H9 (cell line): ENCODE results near the gene MYBBP1A. TPM values are rescaled to one million over a fixed set of nuclear protein-coding genes. Genes with fewer than 3 reads are reported as not detected.

Experiments used
- DNase-seq: peaks from one replicate; pipeline ENCODE4 v3.0.0-alpha.2; 2017
- H2AFZ ChIP-seq: one replicate; pipeline ENCODE4 v1.6.1; 2013; ENCODE audit warnings: mild to moderate bottlenecking, low read length, control low read depth, moderate library complexity
- H2AK5ac ChIP-seq: 2 replicates; pipeline ENCODE4 v1.6.1; 2013; ENCODE audit warnings: low read length, control low read depth, mixed read lengths; ENCODE audit not compliant: insufficient read length
- H2BK120ac ChIP-seq: one replicate; pipeline ENCODE4 v1.6.1; 2013; ENCODE audit warnings: low read depth, mild to moderate bottlenecking, low read length, control low read depth, inconsistent platforms; ENCODE audit not compliant: poor library complexity, severe bottlenecking
- H2BK12ac ChIP-seq: 2 replicates; pipeline ENCODE4 v1.6.1; 2013; ENCODE audit warnings: low read length, control low read depth, mixed read lengths, low read depth; ENCODE audit not compliant: insufficient read length
- H2BK15ac ChIP-seq: 2 replicates; pipeline ENCODE4 v1.6.1; 2013; ENCODE audit warnings: low read depth, low read length, control low read depth
- H2BK20ac ChIP-seq: one replicate; pipeline ENCODE4 v1.6.1; 2013; ENCODE audit warnings: low read depth, mild to moderate bottlenecking, low read length, control low read depth, inconsistent platforms; ENCODE audit not compliant: poor library complexity, severe bottlenecking
- H2BK5ac ChIP-seq: 2 replicates; pipeline ENCODE4 v1.6.1; 2013; ENCODE audit warnings: low read length, control low read depth, mixed read lengths; ENCODE audit not compliant: insufficient read length
- H3K14ac ChIP-seq: 2 replicates; pipeline ENCODE4 v1.6.1; 2013; ENCODE audit warnings: low read length, control low read depth; ENCODE audit not compliant: insufficient read depth
- H3K18ac ChIP-seq: 2 replicates; pipeline ENCODE4 v1.6.1; 2013; ENCODE audit warnings: low read depth, mild to moderate bottlenecking, mixed read lengths, low read length, control low read depth; ENCODE audit not compliant: insufficient read length
- H3K23ac ChIP-seq: 2 replicates; pipeline ENCODE4 v1.6.1; 2013; ENCODE audit warnings: low read length, control low read depth, mixed read lengths, low read depth; ENCODE audit not compliant: insufficient read length
- H3K23me2 ChIP-seq: 2 replicates; pipeline ENCODE4 v1.6.1; 2013; ENCODE audit warnings: low read depth, mild to moderate bottlenecking, mixed read lengths, low read length, control low read depth; ENCODE audit not compliant: insufficient read length, poor library complexity, severe bottlenecking
- H3K27ac ChIP-seq: 2 replicates; pipeline ENCODE4 v1.5.1; 2013; ENCODE audit warnings: low read length, control low read depth, mixed read lengths, low read depth; ENCODE audit not compliant: insufficient read length
- H3K27me3 ChIP-seq: 2 replicates; pipeline ENCODE4 v1.6.1; 2013; ENCODE audit warnings: low read length, control low read depth, inconsistent platforms; ENCODE audit not compliant: insufficient read depth
- H3K4ac ChIP-seq: 2 replicates; pipeline ENCODE4 v1.6.1; 2013; ENCODE audit warnings: low read depth, mild to moderate bottlenecking, control low read depth, inconsistent platforms, low read length, moderate library complexity
- H3K4me1 ChIP-seq: 2 replicates; pipeline ENCODE4 v1.6.1; 2013; ENCODE audit warnings: low read length, control low read depth, inconsistent platforms; ENCODE audit not compliant: insufficient read depth
- H3K4me2 ChIP-seq: 2 replicates; pipeline ENCODE4 v1.6.1; 2013; ENCODE audit warnings: low read length, control low read depth, mixed read lengths; ENCODE audit not compliant: insufficient read length, insufficient read depth
- H3K56ac ChIP-seq: 2 replicates; pipeline ENCODE4 v1.6.1; 2013; ENCODE audit warnings: low read depth, mild to moderate bottlenecking, mixed read lengths, low read length, control low read depth; ENCODE audit not compliant: insufficient read length
- H3K79me1 ChIP-seq: 2 replicates; pipeline ENCODE4 v1.6.1; 2013; ENCODE audit warnings: low read depth, mild to moderate bottlenecking, moderate library complexity, low read length, control low read depth, inconsistent platforms; ENCODE audit not compliant: insufficient read depth, poor library complexity, severe bottlenecking
- H3K79me2 ChIP-seq: 2 replicates; pipeline ENCODE4 v1.6.1; 2013; ENCODE audit warnings: low read length, control low read depth, inconsistent platforms; ENCODE audit not compliant: insufficient read depth
- H3K9ac ChIP-seq: 2 replicates; pipeline ENCODE4 v1.6.1; 2013; ENCODE audit warnings: low read length, control low read depth, mixed read lengths; ENCODE audit not compliant: insufficient read length; ENCODE audit errors: extremely low read depth
- H3K9me3 ChIP-seq: one replicate; pipeline ENCODE4 v1.6.1; 2013; ENCODE audit warnings: low read depth, low read length, inconsistent platforms; ENCODE audit not compliant: control insufficient read depth
- H3T11ph ChIP-seq: one replicate; pipeline ENCODE4 v1.6.1; 2013; ENCODE audit warnings: mild to moderate bottlenecking, low read length, control low read depth, inconsistent platforms
- H4K20me1 ChIP-seq: one replicate; pipeline ENCODE4 v1.6.1; 2013; ENCODE audit not compliant: control insufficient read depth, insufficient read length, insufficient read depth
- H4K5ac ChIP-seq: 2 replicates; pipeline ENCODE4 v1.6.1; 2013; ENCODE audit warnings: low read depth, mild to moderate bottlenecking, mixed read lengths, low read length, control low read depth; ENCODE audit not compliant: insufficient read length
- H4K8ac ChIP-seq: replicated peaks from 2 replicates; pipeline ENCODE4 v1.6.1; 2013; ENCODE audit warnings: low read length, control low read depth, mixed read lengths, low read depth; ENCODE audit not compliant: insufficient read length
- H4K91ac ChIP-seq: 2 replicates; pipeline ENCODE4 v1.6.1; 2013; ENCODE audit warnings: low read depth, mild to moderate bottlenecking, moderate library complexity, mixed read lengths, low read length, control low read depth; ENCODE audit not compliant: insufficient read length
- H3K27ac Mint-ChIP-seq, 3 experiments: 2 replicates in 2 of 3; 3 replicates in 1 of 3; pipeline ENCODE4 v1.8.0; 2020 to 2021; ENCODE audit warnings: mixed read lengths in 3 of 3, mild to moderate bottlenecking in 1 of 3, moderate library complexity in 1 of 3
- H3K27me3 Mint-ChIP-seq: 2 replicates; pipeline ENCODE4 v1.8.0; 2021; ENCODE audit warnings: low read depth, mild to moderate bottlenecking, moderate library complexity, mixed read lengths
- H3K36me3 Mint-ChIP-seq, 3 experiments: 2 replicates in 2 of 3; 3 replicates in 1 of 3; pipeline ENCODE4 v1.8.0; 2020 to 2021; ENCODE audit warnings: low read depth in 3 of 3, mixed read lengths in 3 of 3; ENCODE audit not compliant: insufficient read depth in 1 of 3
- H3K4me1 Mint-ChIP-seq, 2 experiments: 2 replicates each; pipeline ENCODE4 v1.8.0; 2020; ENCODE audit warnings: mixed read lengths in 2 of 2
- H3K4me3 Mint-ChIP-seq, 2 experiments: 2 replicates in 1 of 2; 3 replicates in 1 of 2; pipeline ENCODE4 v1.8.0; 2020 to 2021; ENCODE audit warnings: mild to moderate bottlenecking in 2 of 2, mixed read lengths in 2 of 2, moderate library complexity in 1 of 2
- H3K9me3 Mint-ChIP-seq, 2 experiments: 2 replicates in 1 of 2; 3 replicates in 1 of 2; pipeline ENCODE4 v1.8.0; 2020; ENCODE audit warnings: mild to moderate bottlenecking in 2 of 2, mixed read lengths in 2 of 2, moderate library complexity in 1 of 2
- CTCF ChIP-seq: fragments of 200-600 bp; sonication (generic); conservative IDR thresholded peaks from 3 replicates; pipeline ENCODE4 v1.8.0; 2021; ENCODE audit warnings: antibody characterized with exemption, mild to moderate bottlenecking
- WGBS: extraction: QIAGEN DNeasy Blood & Tissue Kit; methylation state at CpG from one replicate; pipeline ENCODE4 v1.1.7; 2013; ENCODE audit warnings: missing lambda C conversion rate, low lambda C conversion rate, mixed read lengths; ENCODE audit not compliant: insufficient read length; ENCODE audit errors: extremely low coverage; 5-methylcytosine and 5-hydroxymethylcytosine counted together
- total RNA-seq: library from RNA; stranded (reverse); gene quantifications from 2 replicates; pipeline ENCODE4 v1.2.1, GENCODE V29; 2021

The MYBBP1A gene
- total RNA-seq, 1 experiment from 2014 or later, result 181 TPM

GRCh38 chr17:4529533-4530152, 25.5 kb downstream of the MYBBP1A start:
- Histone ChIP-seq H2BK5ac (no peak overlapping the region), H3K4ac (no peak overlapping the region), H4K5ac (no peak overlapping the region), H3K23ac (no peak overlapping the region), H3K14ac (no peak overlapping the region), H2BK15ac (no peak overlapping the region), H2BK120ac (no peak overlapping the region), H3K23me2 (no peaks in the 10 kb centered on the region), H4K20me1 (no peaks in the 10 kb centered on the region), H3K79me1 (no peaks in the 10 kb centered on the region), H3T11ph (no peak overlapping the region), H2BK20ac (no peak overlapping the region), H2AFZ (no peak overlapping the region), H3K4me1 (no peaks in the 10 kb centered on the region), H3K9ac (no peak overlapping the region), H4K8ac (no peak overlapping the region), H2BK12ac (no peak overlapping the region), H2AK5ac (no peak overlapping the region), H3K27me3 (peaks cover 6% of the 10 kb centered on the region), H4K91ac (no peak overlapping the region), H3K18ac (no peak overlapping the region), H3K9me3 (no peaks in the 10 kb centered on the region), H3K79me2 (no peaks in the 10 kb centered on the region), H3K4me2 (no peak overlapping the region), H3K27ac (no peak overlapping the region), H3K56ac (no peak overlapping the region)
- Mint-ChIP-seq H3K9me3 (no peaks in the 10 kb centered on the region; a peak in 1 of 5 replicates), H3K27ac (no peak overlapping the region), H3K4me1 (peaks cover 10 to 13% of the 10 kb centered on the region in 2 experiments), H3K36me3 (no peaks in the 10 kb centered on the region), H3K27me3 (peaks cover 93% of the 10 kb centered on the region), H3K4me3 (no peak overlapping the region)
- WGBS, result no CpG with 5 or more reads among the region's 13 CpGs
- DNase-seq, result no peak
- TF ChIP-seq CTCF, result no peak
